Ascending aorta (tissue), 2 donors: ENCODE data around the gene TP53INP2. TPM values are rescaled to one million over a fixed set of nuclear protein-coding genes. Genes with fewer than 3 reads are reported as not detected.
A peak's percentile ranks its signal among the peaks of the same experiment; 100 is the strongest.

Experiments
- DNase-seq, 2 donors: peaks; one replicate each; pipeline ENCODE4 v3.0.0-alpha.2; 2019; ENCODE audit warnings: low spot score in 2 of 2
- H3K27ac ChIP-seq, 2 donors: fragments of 200-600 bp; sonication (generic); one replicate each; pipeline ENCODE4 v1.5.1; 2016 to 2017; ENCODE audit warnings: mild to moderate bottlenecking in 1 of 2
- H3K27me3 ChIP-seq: fragments of 200-600 bp; sonication (generic); one replicate; pipeline ENCODE4 v1.5.1; 2017
- H3K36me3 ChIP-seq, 2 donors: fragments of 200-600 bp; sonication (generic); one replicate each; pipeline ENCODE4 v1.5.1; 2016
- H3K4me1 ChIP-seq, 2 donors: fragments of 200-600 bp; sonication (generic); one replicate each; pipeline ENCODE4 v1.5.1; 2016 to 2017; ENCODE audit warnings: mild to moderate bottlenecking in 1 of 2
- H3K4me3 ChIP-seq, 2 donors: fragments of 200-600 bp; sonication (generic); one replicate each; pipeline ENCODE4 v1.5.1; 2016 to 2017; ENCODE audit warnings: mild to moderate bottlenecking in 1 of 2
- H3K9me3 ChIP-seq, 2 donors: fragments of 200-600 bp; sonication (generic); one replicate each; pipeline ENCODE4 v1.5.1; 2016
- intact Hi-C: fragments of 100-400 bp; cut with DNase I; formaldehyde crosslinking; loops from one replicate; pipeline ENCODE4 v1.15.1; 2023
- total RNA-seq: library from RNA; depleted of rRNA; stranded (reverse); fragments of >200 nt; gene quantifications from one replicate; pipeline ENCODE4 v1.1.0, GENCODE V29; 2016
- TF ChIP-seq, protein P1 (sequence below), 3 experiments: fragments of 200-600 bp in 2 of 3; fragments of 450-650 bp in 1 of 3; sonication (generic) in 2 of 3; IDR thresholded peaks; one replicate each; pipeline ENCODE4 v1.5.1; 2016 to 2019; ENCODE audit warnings: antibody characterized with exemption in 3 of 3, mild to moderate bottlenecking in 1 of 3, moderate library complexity in 1 of 3

TP53INP2 gene
- total RNA-seq, 1 donor from 2014 or later = 6.2 TPM

DNA sequence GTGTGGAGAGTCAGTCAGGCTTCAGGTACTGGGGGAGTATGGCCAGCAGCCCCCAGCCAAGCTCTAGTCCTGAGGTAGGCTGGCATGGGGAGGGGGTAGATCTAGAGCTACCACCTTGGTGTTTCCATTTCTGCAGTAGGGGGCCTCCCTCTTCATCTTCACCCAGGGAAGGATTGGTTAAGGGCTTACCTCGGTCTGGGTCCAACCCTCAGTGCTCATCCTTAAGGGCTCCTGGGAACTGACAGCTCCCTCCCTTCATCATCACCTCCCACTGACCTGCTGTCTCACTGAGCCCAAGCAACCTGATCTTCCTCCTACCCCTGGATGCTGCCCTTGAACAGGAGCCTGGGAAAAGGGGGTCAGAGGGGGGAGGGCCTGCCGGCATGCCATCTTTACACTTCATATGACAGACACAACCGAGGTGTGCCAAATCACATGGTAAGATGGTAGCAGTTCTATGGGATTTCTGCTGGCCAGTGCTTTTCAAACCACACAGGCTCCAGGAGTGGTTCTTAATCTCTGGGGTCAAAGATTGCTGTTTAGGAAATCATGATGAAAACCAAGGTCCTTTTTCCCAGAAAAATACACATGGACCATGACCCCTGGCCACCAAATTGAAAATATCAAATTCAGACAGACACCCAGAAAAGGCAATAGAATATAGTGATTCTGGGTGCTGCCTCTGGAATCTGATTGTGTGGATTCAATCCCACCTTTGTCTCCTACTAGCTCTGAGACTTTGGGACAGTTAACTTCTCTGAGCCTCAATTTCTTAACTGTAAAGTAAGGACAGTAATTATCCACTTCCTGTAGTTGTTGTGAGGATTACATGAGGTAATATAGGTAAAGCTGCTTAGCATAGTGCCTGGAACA is 3.0 kb downstream of the TP53INP2 start:
- Histone ChIP-seq H3K27ac (no peak overlapping the region), H3K9me3 (no peaks in the 10 kb centered on the region), H3K27me3 (no peaks in the 10 kb centered on the region), H3K36me3 (no peaks in the 10 kb centered on the region), H3K4me3 (no peak overlapping the region), H3K4me1 (peaks cover 10 to 19% of the 10 kb centered on the region in 2 donors)
- TF ChIP-seq, protein P1, sequence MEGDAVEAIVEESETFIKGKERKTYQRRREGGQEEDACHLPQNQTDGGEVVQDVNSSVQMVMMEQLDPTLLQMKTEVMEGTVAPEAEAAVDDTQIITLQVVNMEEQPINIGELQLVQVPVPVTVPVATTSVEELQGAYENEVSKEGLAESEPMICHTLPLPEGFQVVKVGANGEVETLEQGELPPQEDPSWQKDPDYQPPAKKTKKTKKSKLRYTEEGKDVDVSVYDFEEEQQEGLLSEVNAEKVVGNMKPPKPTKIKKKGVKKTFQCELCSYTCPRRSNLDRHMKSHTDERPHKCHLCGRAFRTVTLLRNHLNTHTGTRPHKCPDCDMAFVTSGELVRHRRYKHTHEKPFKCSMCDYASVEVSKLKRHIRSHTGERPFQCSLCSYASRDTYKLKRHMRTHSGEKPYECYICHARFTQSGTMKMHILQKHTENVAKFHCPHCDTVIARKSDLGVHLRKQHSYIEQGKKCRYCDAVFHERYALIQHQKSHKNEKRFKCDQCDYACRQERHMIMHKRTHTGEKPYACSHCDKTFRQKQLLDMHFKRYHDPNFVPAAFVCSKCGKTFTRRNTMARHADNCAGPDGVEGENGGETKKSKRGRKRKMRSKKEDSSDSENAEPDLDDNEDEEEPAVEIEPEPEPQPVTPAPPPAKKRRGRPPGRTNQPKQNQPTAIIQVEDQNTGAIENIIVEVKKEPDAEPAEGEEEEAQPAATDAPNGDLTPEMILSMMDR (IDR thresholded peaks at IDR 0.05) = no peak
- DNase-seq = no peak
- intact Hi-C loops = loop anchor here (5.0 to 10.0 kb wide), 3 partner anchors 170 to 1038 kb away; partner anchors contain the start of genes ACSS2, DYNLRB1 and RBM39

DNA sequence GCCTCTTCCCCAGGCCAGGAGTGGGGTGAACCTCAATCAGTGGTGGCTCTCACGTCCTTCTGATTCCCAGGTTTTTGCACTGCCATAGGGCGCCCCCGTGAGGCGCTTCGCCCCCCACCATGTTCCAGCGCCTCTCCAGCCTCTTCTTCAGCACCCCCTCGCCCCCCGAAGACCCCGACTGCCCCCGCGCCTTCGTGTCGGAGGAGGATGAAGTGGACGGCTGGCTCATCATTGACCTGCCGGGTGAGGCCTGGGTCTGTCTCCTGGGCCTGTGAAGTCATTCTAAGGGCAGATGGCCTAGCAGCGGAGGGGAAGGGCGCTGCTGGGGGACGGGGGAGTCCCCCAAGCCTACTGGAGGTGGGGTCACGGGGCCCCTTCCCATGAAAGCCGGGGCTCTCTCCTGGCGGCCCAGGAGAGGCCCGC is 4.5 kb downstream of the TP53INP2 start:
- H3K4me3 ChIP-seq = peak overlapping the region; percentile 76 to 78
- peak overlapping the region; percentile 73 to 88 for H3K27ac ChIP-seq

DNA sequence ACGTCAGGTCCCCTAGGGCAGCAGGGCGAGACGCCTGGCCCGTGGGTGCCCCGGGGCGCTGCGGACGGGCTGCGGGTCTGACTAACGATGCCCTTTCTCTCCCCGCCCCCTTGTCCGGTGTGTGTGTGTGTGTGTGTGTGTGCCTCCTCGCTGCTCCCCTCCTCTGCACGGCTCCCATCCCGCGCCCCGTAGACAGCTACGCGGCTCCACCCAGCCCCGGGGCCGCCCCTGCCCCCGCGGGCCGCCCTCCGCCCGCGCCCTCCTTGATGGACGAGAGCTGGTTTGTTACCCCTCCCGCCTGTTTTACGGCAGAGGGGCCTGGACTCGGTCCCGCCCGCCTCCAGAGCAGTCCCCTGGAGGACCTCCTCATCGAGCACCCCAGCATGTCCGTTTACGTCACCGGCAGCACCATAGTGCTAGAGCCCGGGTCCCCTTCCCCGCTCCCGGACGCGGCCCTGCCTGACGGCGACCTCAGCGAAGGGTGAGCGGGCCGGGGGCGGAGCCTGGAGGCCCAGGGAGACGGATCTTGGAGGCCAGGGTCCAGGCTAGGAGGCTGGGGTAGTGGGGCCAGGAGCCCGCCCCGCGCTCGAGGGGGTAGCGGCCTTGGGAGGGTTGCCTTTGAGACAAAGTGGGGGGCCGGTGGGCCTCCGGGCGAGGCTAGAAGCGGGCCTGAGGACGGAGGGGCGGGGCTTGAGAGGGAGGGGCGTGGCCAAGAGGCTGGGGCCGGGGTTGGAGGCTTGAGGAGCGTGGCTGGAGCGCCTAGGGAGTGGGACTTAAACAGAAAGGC is 5.1 kb downstream of the TP53INP2 start:
- peak overlapping the region; percentile 73 to 88 for H3K27ac ChIP-seq
- DNase-seq = peak; percentile 18 to 92
- H3K4me3 ChIP-seq = peak overlapping the region; percentile 76 to 78
- TF ChIP-seq, protein P1 (IDR thresholded peaks at IDR 0.05) = no peak
- H3K36me3 ChIP-seq = peaks cover 6 to 7% of the 10 kb centered on the region in 2 donors
- intact Hi-C loops = loop anchor here (5.0 to 10.0 kb wide), 3 partner anchors 168 to 1036 kb away; partner anchors contain the start of genes ACSS2, DYNLRB1 and RBM39
- H3K27me3 ChIP-seq = no peaks in the 10 kb centered on the region
- peaks cover 10 to 13% of the 10 kb centered on the region in 2 donors for H3K4me1 ChIP-seq
- H3K9me3 ChIP-seq = no peaks in the 10 kb centered on the region

More for the DNA sequence above, 4.5 kb downstream of the TP53INP2 start:
- TF ChIP-seq, protein P1 (IDR thresholded peaks at IDR 0.05) = peak in 2 of 3 experiments; percentile 31 to 52
- peaks cover 10 to 14% of the 10 kb centered on the region in 2 donors for H3K4me1 ChIP-seq
- H3K36me3 ChIP-seq = peaks cover 2 to 4% of the 10 kb centered on the region in 2 donors
- H3K27me3 ChIP-seq = no peaks in the 10 kb centered on the region
- intact Hi-C loops = loop anchor here (5.0 to 10.0 kb wide), 3 partner anchors 169 to 1036 kb away; partner anchors contain the start of genes ACSS2, DYNLRB1 and RBM39
- peak in 1 of 2 donors; percentile 73 for DNase-seq
- no peaks in the 10 kb centered on the region for H3K9me3 ChIP-seq

DNA sequence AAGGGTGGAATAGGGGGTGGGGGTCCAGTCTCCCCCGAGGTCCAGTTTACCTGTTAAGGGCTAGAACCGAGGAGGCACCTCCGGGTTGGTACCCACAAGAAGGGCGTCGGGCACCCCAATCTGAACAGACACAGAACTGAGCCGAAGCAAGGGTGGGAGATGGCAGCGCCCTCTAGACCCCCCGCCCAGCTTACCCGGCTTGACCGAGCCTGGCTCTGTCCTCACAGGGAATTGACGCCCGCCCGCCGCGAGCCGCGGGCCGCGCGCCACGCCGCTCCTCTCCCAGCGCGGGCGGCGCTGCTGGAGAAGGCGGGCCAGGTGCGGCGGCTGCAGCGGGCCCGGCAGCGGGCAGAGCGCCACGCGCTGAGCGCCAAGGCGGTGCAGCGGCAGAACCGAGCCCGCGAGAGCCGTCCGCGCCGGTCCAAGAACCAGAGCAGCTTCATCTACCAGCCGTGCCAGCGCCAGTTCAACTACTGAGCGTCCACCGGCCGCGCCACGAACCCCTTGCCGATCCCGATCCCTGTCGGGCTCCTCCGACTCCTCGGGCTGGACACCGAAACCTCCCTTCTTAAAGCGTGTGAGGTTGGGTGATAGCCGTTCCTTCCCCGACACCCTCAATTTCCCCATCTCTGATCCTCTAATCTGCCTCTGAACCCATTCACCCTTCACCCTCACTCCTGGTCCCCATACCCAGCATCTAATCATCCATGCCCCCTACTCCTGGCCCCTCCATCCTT is 5.9 kb downstream of the TP53INP2 start:
- peaks cover 6 to 13% of the 10 kb centered on the region in 2 donors for H3K36me3 ChIP-seq
- intact Hi-C loops = loop anchor here (1.0 to 10.0 kb wide), 4 partner anchors 33 to 1035 kb away; partner anchors contain the start of genes ACSS2, DYNLRB1, PIGU and RBM39
- TF ChIP-seq, protein P1 (IDR thresholded peaks at IDR 0.05) = peak in 1 of 3 experiments; percentile 4
- no peaks in the 10 kb centered on the region for H3K27me3 ChIP-seq
- peaks cover 6 to 9% of the 10 kb centered on the region in 2 donors for H3K4me1 ChIP-seq
- peak overlapping the region; percentile 76 to 78 for H3K4me3 ChIP-seq
- peak in 1 of 2 donors; percentile 80 for DNase-seq
- H3K9me3 ChIP-seq = no peaks in the 10 kb centered on the region
- peak overlapping the region; percentile 73 to 88 for H3K27ac ChIP-seq

DNA sequence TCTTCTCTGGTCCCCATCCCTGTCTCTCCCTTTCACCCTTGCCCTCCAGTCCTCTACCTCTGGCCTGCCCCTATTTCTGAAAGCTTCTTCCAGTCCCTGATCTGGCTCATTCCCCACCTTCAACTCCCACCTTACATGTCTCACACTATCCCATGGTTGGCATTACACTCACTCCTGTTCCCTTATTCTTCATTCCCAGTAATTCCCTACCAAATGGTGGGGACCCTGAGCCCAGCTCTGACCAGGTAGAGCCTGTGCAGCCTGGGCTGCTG is 6.4 kb downstream of the TP53INP2 start:
- intact Hi-C loops = loop anchor here (1.0 kb wide), 1 partner anchor 33 kb away; the partner anchor contains the start of gene PIGU
- Histone ChIP-seq H3K4me3 (peak overlapping the region in 1 of 2 donors; percentile 78), H3K27ac (no peak overlapping the region), H3K36me3 (peaks cover 10 to 18% of the 10 kb centered on the region in 2 donors), H3K4me1 (peaks cover 6% of the 10 kb centered on the region in 2 donors), H3K9me3 (no peaks in the 10 kb centered on the region), H3K27me3 (no peaks in the 10 kb centered on the region)
- TF ChIP-seq, protein P1 (IDR thresholded peaks at IDR 0.05) = no peak
- DNase-seq = no peak
